Uterus (tissue), 2 donors: Measurements from ENCODE around the gene BBLN.

Source experiments
- POLR2A ChIP-seq, 2 donors: fragments of 450-650 bp; IDR thresholded peaks; one replicate each; pipeline ENCODE4 v1.6.1; 2016; ENCODE audit warnings: antibody characterized with exemption in 2 of 2, mild to moderate bottlenecking in 1 of 2, moderate library complexity in 1 of 2
- TF ChIP-seq, protein P1 (sequence below), 4 experiments: fragments of 200-600 bp in 2 of 4; fragments of 450-650 bp in 2 of 4; sonication (generic) in 2 of 4; IDR thresholded peaks; one replicate each; pipeline ENCODE4 v1.5.1; 2016 to 2019; ENCODE audit warnings: antibody characterized with exemption in 4 of 4, mild to moderate bottlenecking in 2 of 4, moderate library complexity in 1 of 4

DNA sequence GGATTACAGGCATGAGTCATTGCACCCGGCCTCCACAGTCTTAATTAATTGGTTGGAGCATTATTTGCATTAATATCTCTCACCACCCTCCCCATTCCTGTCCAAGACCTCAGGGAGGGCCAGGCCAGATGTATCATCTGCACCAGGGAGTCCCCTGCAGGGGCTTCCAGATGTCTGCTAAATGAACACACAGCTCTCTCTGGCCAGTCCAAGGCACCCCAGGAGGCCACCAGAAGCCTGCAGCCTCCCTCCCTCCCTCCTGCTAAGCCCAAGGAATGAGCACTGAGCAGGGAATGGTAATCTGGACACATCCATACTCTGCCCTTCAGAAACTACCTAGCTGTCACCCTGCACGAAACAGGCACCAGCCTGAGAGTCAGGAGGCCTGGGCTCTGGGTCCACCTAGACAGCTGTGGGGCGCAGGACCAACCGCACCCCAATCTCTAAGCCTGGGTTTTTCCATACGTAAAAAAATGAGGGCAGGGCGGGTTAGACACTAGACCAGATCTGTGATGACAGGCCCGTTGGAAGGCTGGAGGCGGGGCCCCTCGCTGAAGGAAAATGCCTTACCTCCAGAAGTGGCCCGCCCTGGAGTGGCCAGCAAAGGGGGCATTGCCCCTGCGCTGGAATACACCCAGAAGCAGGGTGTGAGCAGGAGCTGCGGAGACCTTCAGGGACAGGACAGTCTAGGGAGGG lies 23.0 kb downstream of the BBLN start:
- TF ChIP-seq, protein P1, sequence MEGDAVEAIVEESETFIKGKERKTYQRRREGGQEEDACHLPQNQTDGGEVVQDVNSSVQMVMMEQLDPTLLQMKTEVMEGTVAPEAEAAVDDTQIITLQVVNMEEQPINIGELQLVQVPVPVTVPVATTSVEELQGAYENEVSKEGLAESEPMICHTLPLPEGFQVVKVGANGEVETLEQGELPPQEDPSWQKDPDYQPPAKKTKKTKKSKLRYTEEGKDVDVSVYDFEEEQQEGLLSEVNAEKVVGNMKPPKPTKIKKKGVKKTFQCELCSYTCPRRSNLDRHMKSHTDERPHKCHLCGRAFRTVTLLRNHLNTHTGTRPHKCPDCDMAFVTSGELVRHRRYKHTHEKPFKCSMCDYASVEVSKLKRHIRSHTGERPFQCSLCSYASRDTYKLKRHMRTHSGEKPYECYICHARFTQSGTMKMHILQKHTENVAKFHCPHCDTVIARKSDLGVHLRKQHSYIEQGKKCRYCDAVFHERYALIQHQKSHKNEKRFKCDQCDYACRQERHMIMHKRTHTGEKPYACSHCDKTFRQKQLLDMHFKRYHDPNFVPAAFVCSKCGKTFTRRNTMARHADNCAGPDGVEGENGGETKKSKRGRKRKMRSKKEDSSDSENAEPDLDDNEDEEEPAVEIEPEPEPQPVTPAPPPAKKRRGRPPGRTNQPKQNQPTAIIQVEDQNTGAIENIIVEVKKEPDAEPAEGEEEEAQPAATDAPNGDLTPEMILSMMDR (IDR thresholded peaks at IDR 0.05) = no peak
- TF ChIP-seq POLR2A (IDR thresholded peaks at IDR 0.05) = no peak
